Erythroblast (primary cell): ENCODE results near the gene PVR.

Experiments
- GATA1 ChIP-seq: IDR thresholded peaks from 2 replicates; pipeline ENCODE4 v1.6.1; 2011; ENCODE audit warnings: low read depth, mild to moderate bottlenecking, control low read depth, low read length, moderate library complexity
- POLR2A ChIP-seq: IDR thresholded peaks from 2 replicates; pipeline ENCODE4 v1.6.1; 2011; ENCODE audit warnings: mild to moderate bottlenecking, low read length

DNA sequence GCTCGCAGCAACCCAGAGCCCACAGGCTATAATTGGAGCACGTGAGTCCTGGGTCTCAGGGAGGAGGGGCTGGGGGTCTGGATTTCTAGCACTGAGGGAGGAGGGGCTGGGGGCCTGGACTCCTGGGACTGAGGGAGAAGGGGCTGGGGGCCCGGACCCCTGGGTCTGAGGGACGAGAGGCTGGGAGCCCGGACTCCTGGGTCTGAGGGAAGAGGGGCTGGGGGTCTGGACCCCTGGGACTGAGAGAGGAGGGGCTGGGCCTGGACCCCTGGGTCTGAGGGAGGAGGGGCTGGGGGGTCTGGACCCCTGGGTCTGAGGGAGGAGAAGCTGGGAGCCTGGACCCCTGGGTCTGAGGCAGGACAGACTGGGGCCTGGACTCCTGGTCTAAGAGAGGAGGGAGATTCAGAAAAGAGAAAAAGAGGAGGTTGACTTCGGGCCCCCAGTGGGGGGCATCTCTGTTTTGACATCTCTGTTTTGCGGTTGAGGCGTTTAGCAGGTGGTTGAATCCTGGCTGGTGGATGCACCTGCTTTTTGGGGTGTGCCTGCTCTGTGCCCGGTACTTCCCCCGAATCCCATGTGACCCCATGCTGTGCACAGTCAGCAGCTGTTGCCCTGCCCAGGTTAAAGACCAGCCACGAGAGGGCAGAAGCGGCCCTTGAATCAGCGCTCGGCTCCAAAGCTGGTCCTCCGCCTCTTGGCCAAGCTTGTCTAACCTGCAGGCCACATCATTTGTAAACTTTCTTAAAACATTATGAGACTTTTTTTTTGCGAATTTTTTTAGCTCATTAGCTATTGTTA is 10.5 kb downstream of the PVR start:
- no peak for TF ChIP-seq POLR2A
- TF ChIP-seq GATA1: no peak
